Upper lobe of left lung (tissue), 6 donors: Measurements from ENCODE around the gene MSMO1. TPM values are rescaled to one million over a fixed set of nuclear protein-coding genes. Genes with fewer than 3 reads are reported as not detected.

Source experiments
- ATAC-seq, 2 donors: fragments of 200-7000 bp; cut with Tn5 transposase; one replicate each; pipeline ENCODE4 v1.9.1; 2022; ENCODE audit warnings: mild to moderate bottlenecking in 2 of 2, moderate library complexity in 2 of 2; ENCODE audit not compliant: low FRiP score in 2 of 2
- DNase-seq, 2 donors: peaks; one replicate each; pipeline ENCODE4 v3.0.0-alpha.2; 2019 to 2020
- H3K27ac ChIP-seq, 4 donors: fragments of 200-600 bp; sonication (generic); one replicate each; pipeline ENCODE4 v1.5.1; 2016 to 2019
- H3K27me3 ChIP-seq, 4 donors: fragments of 200-600 bp; sonication (generic); one replicate each; pipeline ENCODE4 v1.5.1; 2017 to 2019
- H3K36me3 ChIP-seq, 4 donors: fragments of 200-600 bp; sonication (generic); one replicate each; pipeline ENCODE4 v1.5.1; 2016 to 2019
- H3K4me1 ChIP-seq, 4 donors: fragments of 200-600 bp; sonication (generic); one replicate each; pipeline ENCODE4 v1.5.1; 2018 to 2019
- H3K4me3 ChIP-seq, 4 donors: fragments of 200-600 bp; sonication (generic); one replicate each; pipeline ENCODE4 v1.5.1; 2017 to 2019; ENCODE audit warnings: mild to moderate bottlenecking in 2 of 4, moderate library complexity in 1 of 4
- H3K9me3 ChIP-seq, 4 donors: fragments of 200-600 bp; sonication (generic); one replicate each; pipeline ENCODE4 v1.5.1; 2018 to 2019
- CTCF ChIP-seq, 6 experiments: fragments of 450-650 bp in 4 of 6; fragments of 200-600 bp in 2 of 6; sonication (generic) in 2 of 6; IDR thresholded peaks; one replicate each; pipeline ENCODE4 v1.5.1; 2016 to 2019; ENCODE audit warnings: antibody characterized with exemption in 6 of 6
- EP300 ChIP-seq, 4 donors: sonication (generic); formaldehyde crosslinking; IDR thresholded peaks; one replicate each; pipeline ENCODE4 v1.5.1; 2017; ENCODE audit warnings: antibody characterized with exemption in 4 of 4, control low read depth in 2 of 4
- POLR2A ChIP-seq, 4 donors: fragments of 450-650 bp; IDR thresholded peaks; one replicate each; pipeline ENCODE4 v1.5.1; 2016 to 2017; ENCODE audit warnings: antibody characterized with exemption in 4 of 4, mild to moderate bottlenecking in 2 of 4
- POLR2AphosphoS5 ChIP-seq, 2 donors: sonication (generic); formaldehyde crosslinking; IDR thresholded peaks; one replicate each; pipeline ENCODE4 v1.5.1; 2017; ENCODE audit warnings: antibody characterized with exemption in 2 of 2
- WGBS, 2 donors: methylation state at CpG; one replicate each; pipeline ENCODE4 v1.1.5; 2017 to 2018; 5-methylcytosine and 5-hydroxymethylcytosine counted together
- total RNA-seq, 6 donors: library from RNA; depleted of rRNA in 4 of 6; stranded (reverse); fragments of >200 nt in 4 of 6; gene quantifications; one replicate each; pipeline versions ENCODE4 v1.1.0 to v1.2.1, GENCODE V29; 2016 to 2021
- donor health status: DM: no; HTN: no; CAD: no; lungs with moderate emphysema.
- donor health status: DM: no; HTN: yes; CAD: no; lungs with severe emphysema.

MSMO1 gene
- total RNA-seq, 6 donors from 2014 or later = 21.0 to 193 (median 125) TPM

GRCh38 chr4:165319030-165319429 is 8.4 kb upstream of the MSMO1 start:
- ATAC-seq (no peak), DNase-seq (no peak)
- no peak for TF ChIP-seq POLR2A (IDR thresholded peaks at IDR 0.05)
- Histone ChIP-seq H3K27me3 (no peaks in the 10 kb centered on the region), H3K4me1 (no peaks in the 10 kb centered on the region), H3K9me3 (no peaks in the 10 kb centered on the region), H3K27ac (no peak overlapping the region), H3K36me3 (peaks cover 0 to 24% (median 2%) of the 10 kb centered on the region in 4 donors), H3K4me3 (no peak overlapping the region)
- 96 to 97% methylated on average over 5 of the region's 5 CpGs for WGBS, 2 donors

- TF ChIP-seq EP300 (IDR thresholded peaks at IDR 0.05) (no peak), CTCF (IDR thresholded peaks at IDR 0.05) (no peak), POLR2A (IDR thresholded peaks at IDR 0.05) (no peak), POLR2AphosphoS5 (IDR thresholded peaks at IDR 0.05) (no peak)
- no peak for DNase-seq
- H3K4me3 ChIP-seq = no peak overlapping the region
- H3K4me1 ChIP-seq = no peaks in the 10 kb centered on the region
- no peak for ATAC-seq
- H3K27ac ChIP-seq = no peak overlapping the region
- WGBS, 2 donors = 95% methylated on average over 5 of the region's 5 CpGs
- peaks cover 0 to 22% (median 2%) of the 10 kb centered on the region in 4 donors for H3K36me3 ChIP-seq
- H3K9me3 ChIP-seq = no peaks in the 10 kb centered on the region
- no peaks in the 10 kb centered on the region for H3K27me3 ChIP-seq
Observed at GRCh38 chr4:165319509-165319908, 8.0 kb upstream of the MSMO1 start.

GRCh38 chr4:165324236-165324917 is 3.1 kb upstream of the MSMO1 start:
- WGBS, 2 donors = 93% methylated on average over 7 of the region's 7 CpGs
- H3K36me3 ChIP-seq = peaks cover 0 to 3% (median 1%) of the 10 kb centered on the region in 4 donors
- no peak for TF ChIP-seq POLR2AphosphoS5 (IDR thresholded peaks at IDR 0.05)
- no peak for TF ChIP-seq EP300 (IDR thresholded peaks at IDR 0.05)
- TF ChIP-seq CTCF (IDR thresholded peaks at IDR 0.05) = no peak
- TF ChIP-seq POLR2A (IDR thresholded peaks at IDR 0.05) = no peak
- no peaks in the 10 kb centered on the region for H3K9me3 ChIP-seq
- peaks cover 16 to 23% (median 19%) of the 10 kb centered on the region in 4 donors for H3K4me1 ChIP-seq
- DNase-seq (no peak), ATAC-seq (no peak)
- H3K27ac ChIP-seq = no peak overlapping the region
- no peak overlapping the region for H3K4me3 ChIP-seq
- H3K27me3 ChIP-seq = no peaks in the 10 kb centered on the region

- ATAC-seq (no peak), DNase-seq (no peak)
- H3K9me3 ChIP-seq = no peaks in the 10 kb centered on the region
- H3K4me1 ChIP-seq = peaks cover 18 to 27% (median 22%) of the 10 kb centered on the region in 4 donors
- H3K36me3 ChIP-seq = no peaks in the 10 kb centered on the region
- WGBS, 2 donors = 94 to 95% methylated on average over 3 of the region's 3 CpGs
- no peak overlapping the region for H3K27ac ChIP-seq
- no peak for TF ChIP-seq POLR2AphosphoS5 (IDR thresholded peaks at IDR 0.05)
- TF ChIP-seq CTCF (IDR thresholded peaks at IDR 0.05) = no peak
- TF ChIP-seq EP300 (IDR thresholded peaks at IDR 0.05) = no peak
- no peak for TF ChIP-seq POLR2A (IDR thresholded peaks at IDR 0.05)
- H3K27me3 ChIP-seq = no peaks in the 10 kb centered on the region
- H3K4me3 ChIP-seq = no peak overlapping the region
Observed at GRCh38 chr4:165324918-165325304, 2.6 kb upstream of the MSMO1 start.

- no peaks in the 10 kb centered on the region for H3K9me3 ChIP-seq
- TF ChIP-seq POLR2A (IDR thresholded peaks at IDR 0.05) (no peak), EP300 (IDR thresholded peaks at IDR 0.05) (peak in 1 of 4 donors; percentile 91)
- peak overlapping the region in 3 of 4 donors; percentile 77 to 99 (median 82) for H3K4me3 ChIP-seq
- peak in 1 of 2 donors; percentile 65 for DNase-seq
- H3K4me1 ChIP-seq = peaks cover 18 to 29% (median 23%) of the 10 kb centered on the region in 4 donors
- 44 to 49% methylated on average over 8 of the region's 8 CpGs for WGBS, 2 donors
- peak overlapping the region; percentile 78 to 91 (median 84) for H3K27ac ChIP-seq
- peaks cover 0 to 2% (median 1%) of the 10 kb centered on the region in 4 donors for H3K36me3 ChIP-seq
- no peaks in the 10 kb centered on the region for H3K27me3 ChIP-seq
- ATAC-seq = no peak
Observed at GRCh38 chr4:165325732-165326512, 1.5 kb upstream of the MSMO1 start.
